BJ (cell line): ENCODE data around the gene ZNF718. TPM values are rescaled to one million over a fixed set of nuclear protein-coding genes. Genes with fewer than 3 reads are reported as not detected.
A peak's percentile ranks its signal among the peaks of the same experiment; 100 is the strongest.
"Not testable (repeated sequence)": the region's sequence is repeated elsewhere in the genome, so short reads cannot be mapped to it uniquely, and the experiment has no call there.

ENCODE experiments used
- CTCF ChIA-PET: fragments of 350-600 bp; formaldehyde crosslinking; extraction: SDS; loops from one replicate; lab custom pipeline; 2021; ENCODE audit warnings: antibody characterized with exemption, inconsistent platforms; lab: Yijun Ruan, JAX
- POLR2A ChIA-PET: fragments of 300-600 bp; sonication (Branson Sonifier 250); formaldehyde crosslinking; extraction: SDS; loops from one replicate; lab custom pipeline; 2021; ENCODE audit warnings: antibody characterized with exemption; lab: Charles Lee
- DNase-seq: peaks from one replicate; pipeline ENCODE4 v3.0.0-alpha.2; 2011; ENCODE audit warnings: low read depth
- H3K27me3 ChIP-seq: 2 replicates; pipeline ENCODE4 v1.6.0; 2011; ENCODE audit warnings: low read length; ENCODE audit not compliant: control insufficient read depth, insufficient read depth
- H3K36me3 ChIP-seq: 2 replicates; pipeline ENCODE4 v1.5.1; 2011; ENCODE audit warnings: low read length; ENCODE audit not compliant: control insufficient read depth, insufficient read depth
- H3K4me3 ChIP-seq: 2 replicates; pipeline ENCODE4 v1.5.1; 2011; ENCODE audit warnings: low read depth, mild to moderate bottlenecking, control low read depth, low read length
- CTCF ChIP-seq: IDR thresholded peaks from 2 replicates; pipeline ENCODE4 v1.5.1; 2011; ENCODE audit warnings: low read depth, mild to moderate bottlenecking, control low read depth, inconsistent platforms, low read length, moderate library complexity; ENCODE audit not compliant: insufficient read depth
- polyA plus RNA-seq: library from polyadenylated mRNA; depleted of rRNA; stranded (reverse); fragments of >200 nt; gene quantifications from 2 replicates; pipeline ENCODE4 v1.2.3, GENCODE V29; 2011

ZNF718 gene
- polyA plus RNA-seq, 1 experiment = 1.6 TPM

- no peak for TF ChIP-seq CTCF
- Histone ChIP-seq H3K27me3 (no peaks in the 10 kb centered on the region), H3K4me3 (no peak overlapping the region), H3K36me3 (no peaks in the 10 kb centered on the region)
- ChIA-PET POLR2A (no interaction called here), CTCF (no interaction called here)
- DNase-seq = no peak
Measured at GRCh38 chr4:176995-177394, 52.7 kb downstream of the ZNF718 start.

- H3K27me3 ChIP-seq, H3K36me3 ChIP-seq, POLR2A ChIA-PET, H3K4me3 ChIP-seq, DNase-seq, CTCF ChIA-PET: not testable (repeated sequence)
Measured at GRCh38 chr4:182225-182624, 57.9 kb downstream of the ZNF718 start.

- H3K36me3 ChIP-seq = no peaks in the 10 kb centered on the region
- DNase-seq = no peak
- CTCF ChIA-PET = no interaction called here
- TF ChIP-seq CTCF = no peak
- H3K27me3 ChIP-seq = no peaks in the 10 kb centered on the region
- POLR2A ChIA-PET = no interaction called here
- no peak overlapping the region for H3K4me3 ChIP-seq
Measured at GRCh38 chr4:188091-188490, 63.8 kb downstream of the ZNF718 start.

- H3K27me3 ChIP-seq, H3K36me3 ChIP-seq, H3K4me3 ChIP-seq, POLR2A ChIA-PET, DNase-seq: not testable (repeated sequence)
- CTCF ChIA-PET = interaction anchor here (0.6 kb wide), 1 partner anchor 8 kb away, joined by 3 read pairs; no protein-coding TSS in a partner anchor
Measured at GRCh38 chr4:195159-195558, 70.9 kb downstream of the ZNF718 start.

GRCh38 chr4:200936-201335, 76.6 kb downstream of the ZNF718 start:
- TF ChIP-seq CTCF = no peak
- no peaks in the 10 kb centered on the region for H3K36me3 ChIP-seq
- no peaks in the 10 kb centered on the region for H3K27me3 ChIP-seq
- H3K4me3 ChIP-seq = no peak overlapping the region
- ChIA-PET CTCF (no interaction called here), POLR2A (no interaction called here)
- DNase-seq = no peak

- H3K36me3 ChIP-seq, POLR2A ChIA-PET, H3K4me3 ChIP-seq, H3K27me3 ChIP-seq, DNase-seq: not testable (repeated sequence)
- CTCF ChIA-PET = interaction anchor here (0.5 kb wide), 1 partner anchor 7 kb away, joined by 3 read pairs; no protein-coding TSS in a partner anchor
Measured at GRCh38 chr4:202822-203221, 78.5 kb downstream of the ZNF718 start.

- no peak for DNase-seq
- peak overlapping the region; percentile 20; the same call in 1 of the 2 replicates for H3K4me3 ChIP-seq
- H3K27me3 ChIP-seq = no peaks in the 10 kb centered on the region
- ChIA-PET POLR2A (no interaction called here), CTCF (no interaction called here)
- H3K36me3 ChIP-seq = no peaks in the 10 kb centered on the region
- TF ChIP-seq CTCF = no peak
Measured at GRCh38 chr4:205097-205756, 80.9 kb downstream of the ZNF718 start.
